Fibroblast of upper back skin (primary cell): ENCODE data around the gene SUSD1.
"Not testable (repeated sequence)": the region's sequence is repeated elsewhere in the genome, so short reads cannot be mapped to it uniquely, and the experiment has no call there.

Source experiments
- DNase-seq: peaks from one replicate; pipeline ENCODE4 v3.0.0-alpha.2; 2013

The SUSD1 gene

GRCh38 chr9:112094241-112094640 lies 80.9 kb downstream of the SUSD1 start:
- no peak for DNase-seq

DNA sequence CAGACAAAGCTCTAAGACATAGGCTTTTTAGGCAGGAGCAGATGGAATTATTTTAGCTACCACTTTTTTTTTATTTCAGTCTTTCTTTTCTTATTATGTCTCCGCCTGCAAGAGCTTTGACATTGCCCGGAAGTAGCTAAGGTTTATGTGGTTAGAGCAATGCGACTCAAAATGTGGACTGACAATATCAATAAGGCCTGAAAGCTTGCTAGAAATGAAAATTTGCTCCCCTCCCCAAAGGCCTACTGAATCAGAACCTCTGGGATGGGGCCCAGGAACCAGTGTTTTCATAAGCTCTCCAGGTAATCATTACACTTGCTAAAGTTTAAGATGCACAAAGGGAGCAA lies 81.3 kb downstream of the SUSD1 start:
- no peak for DNase-seq

DNA sequence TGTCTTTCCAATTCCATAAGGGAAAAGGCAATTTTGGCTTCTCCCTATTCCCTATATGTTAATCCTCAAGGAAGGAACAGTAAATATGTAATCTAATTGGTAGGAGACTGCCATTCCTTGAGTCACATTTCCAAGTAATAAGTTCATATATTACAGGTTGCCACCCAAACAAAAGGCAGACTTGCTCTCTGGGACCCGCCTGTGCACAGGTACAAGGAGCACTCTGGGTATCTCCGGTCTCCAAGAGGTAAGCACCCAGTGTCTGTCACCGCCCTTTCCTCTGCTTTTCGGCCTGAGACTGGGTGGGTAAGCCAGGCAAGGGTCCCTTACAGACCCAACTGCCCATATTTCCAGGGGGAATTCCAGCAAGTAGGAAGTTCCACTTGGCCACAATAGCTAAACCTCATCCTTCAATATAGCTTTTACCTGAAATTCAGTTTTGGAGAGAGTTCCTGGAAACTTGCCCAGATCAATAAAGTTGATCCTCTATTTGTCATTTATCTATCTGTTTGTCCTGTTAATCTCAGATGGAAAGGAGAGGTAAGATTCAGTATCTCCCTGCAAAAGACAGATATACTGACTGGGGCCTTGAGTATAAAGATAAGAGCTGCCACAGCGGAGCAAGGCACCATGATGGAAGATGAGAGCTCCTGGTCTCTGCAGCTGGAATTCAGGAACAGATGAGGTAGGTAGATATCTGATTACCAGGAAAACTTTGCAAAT lies 81.8 kb downstream of the SUSD1 start:
- DNase-seq, result no peak

- no peak for DNase-seq
Observed at GRCh38 chr9:112091810-112092209, 83.3 kb downstream of the SUSD1 start.

DNA sequence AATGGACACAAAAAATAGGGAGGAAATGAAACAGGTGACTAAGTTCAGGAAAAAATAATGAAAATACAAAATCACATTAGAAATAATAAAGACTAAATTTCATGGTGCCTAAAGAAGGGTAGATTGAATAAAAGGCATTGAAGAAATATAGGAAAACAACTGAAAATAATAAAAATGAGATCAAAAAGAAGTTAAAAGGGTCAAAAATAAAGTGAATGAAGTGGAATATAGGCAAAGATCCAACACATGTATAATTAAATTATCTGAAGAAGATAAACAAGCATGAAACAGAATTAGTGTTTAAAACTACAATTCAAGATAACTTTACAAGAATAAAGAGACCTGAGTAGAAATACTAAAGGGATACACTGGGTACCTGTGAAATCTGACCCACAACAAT lies 87.6 kb downstream of the SUSD1 start:
- DNase-seq, result no peak

GRCh38 chr9:112086627-112087026 lies 88.5 kb downstream of the SUSD1 start:
- DNase-seq, result no peak

DNA sequence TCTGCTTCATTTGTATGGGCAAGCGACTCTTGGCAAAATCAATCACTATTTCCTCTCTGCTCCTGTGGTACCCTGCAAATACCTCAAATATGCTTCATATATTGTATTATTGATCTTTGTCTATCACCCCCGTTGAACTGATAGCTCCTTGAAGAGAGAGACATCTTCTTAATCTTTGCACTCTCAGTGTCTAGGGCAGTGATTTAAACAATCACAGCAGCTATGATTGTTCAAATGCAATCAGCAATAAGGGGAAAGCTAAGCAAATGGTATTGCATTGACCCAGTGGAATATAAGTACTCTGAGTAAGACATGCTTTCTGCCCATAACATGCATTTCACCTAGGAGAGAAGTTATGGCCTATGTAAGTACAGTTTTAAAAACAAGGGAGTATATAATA lies 90.2 kb downstream of the SUSD1 start:
- no peak for DNase-seq

GRCh38 chr9:112084334-112084733 lies 90.8 kb downstream of the SUSD1 start:
- no peak for DNase-seq

DNA sequence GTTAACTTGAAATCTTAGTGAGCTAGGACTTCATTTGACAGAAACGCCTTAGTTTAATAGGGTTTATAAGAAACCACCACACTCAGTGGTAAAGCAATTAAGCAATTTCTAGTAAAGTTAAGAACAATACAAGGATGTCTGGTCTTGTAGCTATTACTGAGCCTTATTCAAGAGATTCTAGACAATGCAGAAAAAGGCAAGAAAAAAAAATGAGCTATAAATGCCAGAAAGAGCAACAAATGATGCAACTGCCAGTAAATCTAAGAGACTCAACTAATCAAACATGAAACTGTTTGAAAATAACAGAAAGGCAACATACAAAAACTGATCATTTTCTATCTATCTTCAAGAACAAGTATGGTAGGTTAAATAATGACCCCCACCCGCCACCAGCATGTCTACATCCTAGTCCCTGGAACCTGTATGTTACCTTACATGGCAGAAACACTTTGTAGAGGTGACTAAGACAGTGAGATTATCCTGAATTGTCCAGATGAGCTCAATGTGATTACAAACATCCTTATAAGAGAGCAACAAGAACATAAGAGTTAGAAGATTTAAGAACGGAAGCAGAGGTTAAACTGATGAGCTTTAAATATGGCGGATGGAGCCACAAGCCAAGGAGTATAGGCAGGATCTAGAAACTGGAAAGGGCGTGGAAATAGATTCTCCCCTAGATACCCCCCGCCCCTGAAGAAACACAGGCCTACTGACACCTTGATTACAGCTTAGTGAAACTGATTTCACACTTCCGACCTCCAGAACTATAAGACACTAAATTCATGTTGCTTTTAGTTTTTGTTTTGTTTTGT lies 93.0 kb downstream of the SUSD1 start:
- peak; percentile 48 for DNase-seq

GRCh38 chr9:112080831-112081542 lies 94.1 kb downstream of the SUSD1 start:
- DNase-seq, result no peak

GRCh38 chr9:112078432-112078831 lies 96.7 kb downstream of the SUSD1 start:
- DNase-seq, result no peak

DNA sequence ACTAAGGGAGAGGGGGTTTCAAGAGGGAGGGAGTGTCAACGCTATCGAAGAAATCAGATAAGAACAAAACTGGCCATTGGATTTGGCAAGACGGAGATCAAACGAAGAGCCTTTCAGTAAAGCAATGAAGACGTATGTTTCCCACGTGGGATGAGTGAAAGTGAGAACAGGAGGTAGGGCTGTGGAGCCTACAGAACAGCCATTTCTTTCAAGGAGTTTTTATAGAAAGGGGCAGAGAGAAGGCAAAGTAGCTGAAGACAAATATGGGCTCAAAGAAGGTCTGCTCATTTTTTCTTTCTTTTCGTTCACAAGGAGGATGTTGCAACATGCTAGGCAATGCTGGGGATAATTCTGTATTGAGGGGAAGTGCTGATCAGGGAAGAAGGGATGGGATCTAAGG lies 98.3 kb downstream of the SUSD1 start:
- no peak for DNase-seq

DNA sequence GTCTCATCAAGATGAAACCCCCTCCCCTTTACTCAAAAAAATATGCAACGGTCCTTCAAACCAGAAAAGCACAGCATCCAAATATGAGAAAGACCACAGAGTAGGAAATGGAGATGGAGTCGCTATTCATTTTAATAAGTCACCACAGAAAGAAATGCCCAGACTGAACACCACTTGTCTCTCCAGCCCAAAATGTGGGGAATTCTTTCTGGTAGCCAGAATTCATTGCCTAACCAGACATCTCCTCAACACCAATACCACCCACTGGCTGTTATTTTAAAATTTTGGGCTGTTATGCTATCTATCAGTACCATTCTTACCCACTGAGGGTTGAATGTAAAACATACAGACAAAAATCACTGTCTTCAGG lies 100.1 kb downstream of the SUSD1 start:
- no peak for DNase-seq

DNA sequence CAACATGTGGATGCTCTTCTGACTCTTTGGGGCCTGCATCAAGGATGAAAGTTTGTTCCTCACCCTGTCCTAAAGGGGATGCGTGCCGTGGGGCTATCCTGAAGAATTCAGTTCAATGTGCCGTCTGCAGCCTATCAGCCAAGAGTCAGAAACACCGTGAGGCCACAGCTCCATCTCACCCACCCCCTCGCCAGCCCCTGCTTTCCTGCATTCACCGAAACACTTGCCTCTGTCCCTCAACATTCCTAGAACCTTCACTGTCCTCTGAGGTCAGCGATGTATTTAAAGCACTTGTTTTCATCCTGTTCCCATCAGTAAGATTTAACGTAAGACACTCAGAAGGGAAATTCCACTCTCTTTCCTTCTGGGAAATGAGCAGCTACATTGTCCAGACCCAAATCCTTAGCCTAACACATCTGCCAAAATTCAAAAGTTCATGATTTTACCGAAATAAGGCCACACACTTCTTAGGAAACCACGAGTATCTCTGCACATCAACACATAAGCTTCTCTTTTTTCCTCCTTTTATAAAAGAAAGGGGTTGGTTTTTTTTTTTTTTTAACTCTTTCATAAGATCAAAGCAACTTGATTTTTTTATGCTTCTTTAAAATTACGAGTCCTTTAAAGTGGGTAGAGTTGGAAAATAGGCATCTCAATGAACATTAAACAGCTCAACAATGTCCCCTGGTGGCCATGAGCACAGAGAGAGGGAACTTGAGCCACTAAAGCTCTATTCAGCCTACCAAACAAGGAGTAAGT lies 100.7 kb downstream of the SUSD1 start:
- peak; percentile 95 for DNase-seq

- not testable (repeated sequence) for DNase-seq
Observed at GRCh38 chr9:112073639-112074173, 101.4 kb downstream of the SUSD1 start.

DNA sequence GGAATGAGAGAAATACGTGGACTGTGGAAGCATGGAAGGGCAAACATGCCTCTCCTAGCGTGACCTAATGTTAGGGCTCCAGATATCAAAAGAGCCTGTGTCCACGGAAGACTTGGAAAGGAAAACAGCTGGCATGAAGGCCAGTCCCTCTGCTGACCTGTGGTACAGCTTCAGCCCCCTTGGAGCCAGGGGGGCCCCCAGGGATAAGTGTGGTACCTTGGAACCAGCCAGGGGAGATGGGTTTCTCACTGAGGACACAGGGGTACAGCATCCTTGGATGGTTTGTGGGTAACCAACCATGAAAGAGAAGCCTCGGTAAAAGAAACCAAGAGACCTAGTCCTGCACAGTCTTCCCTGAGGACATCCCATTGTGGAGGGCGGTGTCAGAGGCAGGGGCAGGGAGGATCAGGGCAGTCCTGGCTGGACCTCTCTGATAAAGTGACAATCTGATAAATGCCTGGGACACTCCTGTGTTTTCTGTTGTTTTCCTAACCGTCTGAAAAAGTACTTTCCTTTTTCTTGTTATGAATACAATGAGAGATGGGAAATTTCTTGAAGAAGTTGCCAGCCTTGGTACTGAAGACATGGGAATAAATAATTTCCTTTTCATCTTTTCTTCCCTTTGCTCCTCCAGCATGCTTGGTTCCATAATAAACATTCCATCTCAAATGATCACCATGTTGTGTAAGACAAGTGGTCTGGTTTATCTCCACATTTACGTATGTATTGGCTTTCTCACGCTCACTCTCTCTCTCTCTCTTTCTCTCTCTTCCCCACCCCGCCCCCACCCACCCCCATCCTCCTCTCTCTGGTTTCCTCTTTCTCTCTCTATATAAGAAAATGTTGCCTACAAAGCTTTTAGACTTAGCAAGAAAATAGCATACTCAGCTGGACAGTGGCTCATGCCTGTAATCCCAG lies 102.1 kb downstream of the SUSD1 start:
- peak; percentile 94 for DNase-seq

DNA sequence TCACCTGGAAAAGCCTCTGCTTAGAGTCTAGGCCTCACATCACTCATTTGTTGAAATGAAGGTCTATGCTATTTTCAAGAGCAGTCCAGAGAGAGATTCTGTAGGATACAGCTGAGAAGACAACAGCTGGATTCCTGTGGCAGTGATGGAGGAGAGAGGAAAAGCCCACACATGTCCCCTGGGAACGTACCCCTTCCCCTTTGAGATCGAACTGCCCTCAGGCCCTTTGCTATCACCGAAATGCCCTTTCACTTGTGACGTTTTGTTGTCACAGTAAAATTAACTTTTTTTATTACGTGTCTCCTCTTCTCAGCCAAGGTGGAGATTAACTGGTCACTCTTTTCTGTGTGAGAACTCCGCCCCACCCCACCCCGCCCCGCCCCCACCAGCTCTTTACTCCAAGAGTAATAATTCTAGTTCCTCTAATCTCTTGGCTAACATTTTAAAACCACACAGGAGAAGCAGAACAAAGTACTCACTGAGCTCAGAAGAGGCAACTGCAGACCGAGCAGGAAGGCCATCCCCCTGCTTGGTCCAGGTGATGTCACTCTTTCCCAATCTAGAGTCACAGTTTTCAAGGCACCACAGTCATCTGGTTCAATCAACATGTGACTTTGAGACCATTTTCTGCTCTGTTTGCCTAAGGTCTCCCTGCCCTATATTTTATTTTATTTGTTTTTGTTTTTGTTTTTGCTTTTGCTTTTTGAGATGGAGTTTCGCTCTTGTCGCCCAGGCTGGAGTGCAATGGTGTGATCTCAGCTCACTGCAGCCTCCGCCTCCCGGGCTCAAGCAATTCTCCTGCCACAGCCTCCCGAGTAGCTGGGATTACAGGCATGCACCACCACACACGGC lies 105.6 kb downstream of the SUSD1 start:
- no peak for DNase-seq

DNA sequence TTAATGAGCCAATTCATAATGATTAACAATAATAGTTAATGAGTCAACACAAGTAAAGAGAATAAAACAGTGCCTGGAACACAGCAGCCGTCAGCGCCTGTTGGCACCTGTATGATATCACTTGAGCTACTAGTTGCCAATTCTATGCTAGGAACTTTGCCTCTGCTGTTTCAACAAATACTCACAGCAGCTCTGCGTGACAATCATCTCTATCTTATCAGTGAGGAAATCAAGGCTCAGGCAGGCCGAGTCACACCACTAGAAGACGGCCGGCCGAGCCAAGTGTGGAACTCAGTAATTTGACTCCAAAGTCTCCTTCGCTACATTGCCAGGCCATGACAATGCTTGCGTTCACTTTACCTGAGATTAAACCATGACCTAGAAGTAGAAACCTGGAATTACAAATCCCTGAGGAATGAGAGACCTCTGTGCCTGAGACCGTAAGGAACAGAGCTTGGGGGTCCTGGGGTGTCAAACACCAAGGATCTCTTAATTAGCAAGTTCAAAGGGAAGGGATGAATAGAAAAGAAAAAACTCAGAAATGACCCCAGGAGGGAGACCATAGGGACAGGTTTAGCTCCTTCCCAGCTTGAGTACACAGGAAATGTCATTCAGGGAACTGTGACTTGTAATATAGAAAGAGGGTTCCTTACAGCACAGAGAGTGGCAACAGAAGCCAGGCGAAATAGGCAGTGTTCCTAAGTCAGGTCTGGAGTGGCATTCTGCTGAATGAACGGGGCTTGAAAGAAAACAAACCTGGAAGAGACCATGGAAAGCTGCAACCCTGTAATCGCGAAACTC lies 109.1 kb downstream of the SUSD1 start:
- peak; percentile 83 for DNase-seq

DNA sequence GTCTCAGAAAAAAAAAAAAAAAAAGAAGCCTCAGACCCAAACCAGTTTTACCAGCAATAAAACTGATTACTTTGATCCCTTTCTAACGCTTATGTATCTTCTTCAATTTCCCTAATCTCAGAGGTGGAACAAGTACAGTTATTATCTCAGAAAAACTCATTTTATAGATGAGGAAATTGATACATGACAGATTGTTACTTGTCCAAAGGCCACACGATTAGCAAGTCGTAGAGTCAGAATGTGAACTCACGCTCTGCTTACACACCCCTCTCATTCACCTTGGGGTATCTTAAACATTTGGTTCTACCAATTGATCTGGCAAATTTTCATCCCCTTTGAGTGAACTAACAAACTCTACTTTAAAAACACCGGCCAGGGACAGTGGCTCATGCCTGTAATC lies 110.2 kb downstream of the SUSD1 start:
- no peak for DNase-seq

DNA sequence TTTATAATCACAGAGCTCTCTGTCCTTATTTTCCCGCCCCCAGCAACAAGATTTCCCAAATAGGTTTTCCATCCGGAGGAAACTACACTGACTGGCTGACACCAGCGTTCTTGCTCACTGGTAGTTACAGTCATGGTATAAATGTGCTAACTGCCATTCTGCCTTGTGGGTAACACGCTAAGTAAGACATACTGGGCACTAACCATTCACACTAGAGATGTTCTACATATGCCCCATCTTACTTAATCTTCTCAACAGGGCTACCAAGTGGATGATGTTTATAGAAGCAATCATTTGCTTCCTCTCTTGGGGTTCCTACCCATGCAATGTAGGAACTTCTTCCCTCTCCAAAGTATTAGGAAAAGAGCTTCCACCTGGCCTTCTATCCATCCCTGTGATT lies 111.5 kb downstream of the SUSD1 start:
- no peak for DNase-seq
